ENCODE measurements around the gene TMEM63C.

DNA sequence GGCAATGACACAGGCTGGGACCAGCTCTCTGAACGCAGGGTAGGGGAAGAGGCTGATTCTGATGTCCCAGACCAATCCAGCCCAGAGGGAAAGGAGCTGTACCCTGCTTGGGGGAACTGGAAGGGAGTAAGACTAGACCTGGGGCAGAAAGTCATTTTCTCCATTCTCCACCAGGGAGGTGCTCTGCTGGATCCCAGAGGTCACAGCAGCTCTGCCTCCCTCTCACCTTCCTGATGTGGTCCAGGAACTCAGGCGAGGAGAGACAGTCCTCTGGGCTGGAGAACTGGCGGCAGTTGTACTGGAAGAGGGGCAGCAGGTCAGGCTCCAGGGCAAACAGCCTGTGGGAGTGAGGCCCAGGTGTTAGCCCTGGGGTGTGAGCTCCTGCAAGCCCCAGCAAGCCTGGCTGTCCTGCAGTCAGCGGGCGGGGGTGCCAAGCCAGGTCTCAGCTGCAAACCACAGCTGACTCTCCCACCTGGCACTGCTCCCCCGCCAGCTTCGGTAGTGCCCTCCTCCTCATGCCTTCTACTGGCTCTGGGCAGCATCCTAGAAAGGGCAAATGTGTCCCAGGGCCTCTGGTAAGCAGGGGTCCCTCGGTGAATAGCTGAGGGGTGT, 87.5 kb downstream of the TMEM63C start:
- TF ChIP-seq, protein P1, sequence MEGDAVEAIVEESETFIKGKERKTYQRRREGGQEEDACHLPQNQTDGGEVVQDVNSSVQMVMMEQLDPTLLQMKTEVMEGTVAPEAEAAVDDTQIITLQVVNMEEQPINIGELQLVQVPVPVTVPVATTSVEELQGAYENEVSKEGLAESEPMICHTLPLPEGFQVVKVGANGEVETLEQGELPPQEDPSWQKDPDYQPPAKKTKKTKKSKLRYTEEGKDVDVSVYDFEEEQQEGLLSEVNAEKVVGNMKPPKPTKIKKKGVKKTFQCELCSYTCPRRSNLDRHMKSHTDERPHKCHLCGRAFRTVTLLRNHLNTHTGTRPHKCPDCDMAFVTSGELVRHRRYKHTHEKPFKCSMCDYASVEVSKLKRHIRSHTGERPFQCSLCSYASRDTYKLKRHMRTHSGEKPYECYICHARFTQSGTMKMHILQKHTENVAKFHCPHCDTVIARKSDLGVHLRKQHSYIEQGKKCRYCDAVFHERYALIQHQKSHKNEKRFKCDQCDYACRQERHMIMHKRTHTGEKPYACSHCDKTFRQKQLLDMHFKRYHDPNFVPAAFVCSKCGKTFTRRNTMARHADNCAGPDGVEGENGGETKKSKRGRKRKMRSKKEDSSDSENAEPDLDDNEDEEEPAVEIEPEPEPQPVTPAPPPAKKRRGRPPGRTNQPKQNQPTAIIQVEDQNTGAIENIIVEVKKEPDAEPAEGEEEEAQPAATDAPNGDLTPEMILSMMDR (IDR thresholded peaks at IDR 0.05): no peak
- TF ChIP-seq POLR2A (IDR thresholded peaks at IDR 0.05): no peak
